DLD1 (cell line): ENCODE results near the gene EOMES.
"Not testable (repeated sequence)": the region's sequence is repeated elsewhere in the genome, so short reads cannot be mapped to it uniquely, and the experiment has no call there.

ENCODE experiments used
- in situ Hi-C: cut with HindIII; loops from 2 replicates; pipeline ENCODE4 v1.10.0; 2017; ENCODE audit warnings: low sequenced_read_pairs

Gene EOMES

DNA sequence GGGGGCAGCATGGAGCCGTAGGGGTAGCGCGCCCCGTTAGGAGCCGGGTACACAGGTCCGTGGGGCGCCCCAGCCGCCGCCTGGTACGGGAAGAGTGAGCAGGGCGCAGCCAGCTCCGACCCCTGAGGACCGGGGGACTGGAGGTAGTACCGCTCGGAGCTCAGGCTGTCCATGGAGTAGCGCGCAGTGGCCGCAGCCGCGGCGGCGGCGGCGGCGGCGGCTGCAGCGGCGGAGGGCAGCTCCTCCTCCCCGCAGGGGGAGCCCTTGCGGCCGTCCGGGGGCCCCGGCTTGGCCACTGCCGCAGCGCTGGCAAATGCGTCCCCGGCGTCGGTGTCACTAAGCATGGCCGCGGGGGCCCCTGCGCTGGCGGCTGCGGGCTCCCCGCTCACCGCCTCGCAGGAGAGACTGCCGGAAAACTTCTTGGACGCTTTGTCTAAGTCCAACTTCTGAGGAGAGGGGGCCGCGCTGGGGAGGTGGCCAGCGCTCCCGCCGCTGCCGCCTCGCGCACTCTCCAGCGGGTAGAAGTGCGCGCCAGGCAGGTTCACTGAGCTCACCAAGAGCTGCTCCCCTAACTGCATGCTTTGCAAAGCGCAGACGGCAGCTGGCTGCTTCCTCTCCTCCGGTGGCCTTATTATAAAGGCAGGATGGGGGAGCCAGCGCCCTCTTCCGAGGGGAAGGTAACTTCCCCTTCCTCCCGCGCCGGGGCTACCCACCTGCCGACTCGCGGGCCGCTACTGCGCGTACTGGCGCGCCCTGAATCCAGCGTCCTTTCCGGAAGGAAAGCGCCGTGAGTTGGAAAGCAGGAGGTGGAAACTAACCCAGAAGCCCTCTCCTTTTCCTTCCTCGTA is at the start of gene EOMES:
Gene EOMES (minus strand): TSS at position 607 of the 848 bp plus-strand sequence. CDS start 29 bp downstream, at position 578.
- in situ Hi-C loops, result no loop called here

DNA sequence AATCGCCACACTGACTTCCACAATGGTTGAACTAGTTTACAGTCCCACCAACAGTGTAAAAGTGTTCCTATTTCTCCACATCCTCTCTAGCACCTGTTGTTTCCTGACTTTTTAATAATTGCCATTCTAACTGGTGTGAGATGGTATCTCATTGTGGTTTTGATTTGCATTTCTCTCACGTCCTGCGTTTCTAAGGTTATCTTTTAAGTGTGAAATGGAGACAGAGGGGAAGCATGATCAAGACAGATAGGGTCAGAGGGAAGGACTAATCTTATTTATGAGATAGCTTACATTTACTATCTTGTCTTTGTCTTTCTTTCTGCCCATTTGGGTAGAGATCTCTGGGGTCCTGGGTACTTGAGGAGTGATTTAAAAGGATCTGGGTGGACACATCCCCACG is 48.3 kb upstream of the EOMES start:
- in situ Hi-C loops, result not testable (repeated sequence)

DNA sequence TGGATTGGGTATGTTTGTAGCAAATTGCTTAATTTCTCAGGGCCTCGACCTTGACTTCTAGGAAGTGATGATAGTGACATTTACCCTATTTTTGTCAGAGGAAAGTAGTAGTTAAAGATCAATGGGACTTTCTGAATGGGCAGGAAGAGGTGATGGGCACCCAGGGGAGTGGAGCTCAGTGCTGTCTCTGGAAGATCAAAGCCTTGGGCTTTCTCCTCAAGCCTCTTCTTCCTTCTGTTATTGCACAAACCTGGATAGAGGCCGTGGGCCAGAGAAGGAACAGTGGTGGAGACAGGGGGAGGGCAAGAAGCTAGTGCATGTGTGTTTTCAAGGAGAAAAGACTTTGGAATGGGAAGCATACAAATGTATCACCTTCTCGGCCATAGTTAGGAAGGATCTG is 44.9 kb upstream of the EOMES start:
- in situ Hi-C loops, result no loop called here

DNA sequence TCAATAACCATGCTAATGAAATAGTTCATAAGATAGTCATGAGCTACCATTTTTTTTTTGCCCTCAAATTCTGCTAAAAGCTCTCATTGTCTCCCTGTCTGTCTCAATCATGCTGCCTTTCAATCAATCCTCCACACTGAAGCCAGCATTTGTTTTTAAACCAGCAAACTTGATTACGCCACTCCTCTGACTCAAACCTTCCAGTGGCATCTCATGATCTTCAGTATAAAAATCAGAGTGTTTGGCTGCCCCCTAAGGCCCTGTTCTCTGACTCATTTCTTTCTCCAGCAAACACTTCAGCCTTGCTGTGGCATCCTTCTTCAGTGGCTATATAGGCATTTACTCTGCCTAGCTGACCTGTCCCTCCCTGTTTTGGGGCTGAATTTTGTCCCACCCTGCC is 36.0 kb upstream of the EOMES start:
- in situ Hi-C loops, result no loop called here

DNA sequence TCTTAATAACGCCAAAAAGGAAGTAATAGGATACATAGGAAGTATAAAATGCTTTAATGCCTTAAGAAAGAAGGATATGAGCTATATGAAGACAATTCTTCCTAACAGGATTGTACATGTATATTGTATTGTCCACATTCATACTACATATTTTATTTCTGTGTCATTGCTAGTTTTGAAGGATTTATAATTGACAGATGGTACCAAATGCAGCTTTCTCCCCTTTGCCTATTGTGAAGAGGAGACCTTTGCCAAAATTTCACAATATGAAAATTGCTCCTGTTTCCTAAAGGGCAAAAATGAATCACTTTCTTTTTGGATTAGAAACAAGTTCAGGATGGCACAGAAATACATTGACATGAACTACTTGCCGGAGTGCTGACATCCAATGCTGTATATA is 34.8 kb upstream of the EOMES start:
- in situ Hi-C loops, result no loop called here

DNA sequence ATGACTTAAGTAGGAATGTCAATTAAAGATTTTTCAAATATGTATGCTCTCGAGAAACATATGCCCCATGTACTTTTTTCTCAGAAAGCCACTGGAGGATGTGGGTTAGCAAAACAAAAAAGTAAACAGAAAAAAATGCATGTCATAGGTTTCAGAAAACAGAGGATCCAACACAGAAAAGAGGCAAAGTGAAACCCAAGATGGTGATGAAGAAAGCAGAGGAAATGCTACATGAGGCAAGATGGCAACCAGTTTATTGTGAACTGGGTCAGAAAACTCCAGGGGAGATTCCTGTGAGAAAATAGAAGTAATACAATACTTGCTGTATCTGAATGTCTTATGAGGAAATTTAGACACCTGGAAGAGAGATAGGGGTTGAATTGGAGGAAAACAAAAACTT is 30.8 kb upstream of the EOMES start:
- in situ Hi-C loops, result no loop called here

DNA sequence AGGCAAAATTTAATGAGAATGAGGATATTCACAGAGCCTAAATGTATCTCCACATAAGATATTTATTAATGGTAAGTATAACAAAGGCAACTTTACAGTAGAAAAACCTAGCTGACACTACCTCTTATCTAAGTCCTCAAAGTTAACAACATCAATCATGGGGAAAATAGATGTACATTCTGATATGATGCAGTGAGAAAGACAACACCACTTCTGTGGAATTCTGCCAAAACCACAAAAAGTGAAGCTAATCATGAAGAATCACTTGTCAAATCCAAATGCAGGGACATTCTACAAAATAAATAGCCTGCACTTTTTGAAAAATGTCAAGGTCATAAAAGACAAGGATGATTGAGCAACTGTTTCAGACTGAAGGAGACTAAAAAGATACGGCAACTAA is 27.5 kb upstream of the EOMES start:
- in situ Hi-C loops, result no loop called here

DNA sequence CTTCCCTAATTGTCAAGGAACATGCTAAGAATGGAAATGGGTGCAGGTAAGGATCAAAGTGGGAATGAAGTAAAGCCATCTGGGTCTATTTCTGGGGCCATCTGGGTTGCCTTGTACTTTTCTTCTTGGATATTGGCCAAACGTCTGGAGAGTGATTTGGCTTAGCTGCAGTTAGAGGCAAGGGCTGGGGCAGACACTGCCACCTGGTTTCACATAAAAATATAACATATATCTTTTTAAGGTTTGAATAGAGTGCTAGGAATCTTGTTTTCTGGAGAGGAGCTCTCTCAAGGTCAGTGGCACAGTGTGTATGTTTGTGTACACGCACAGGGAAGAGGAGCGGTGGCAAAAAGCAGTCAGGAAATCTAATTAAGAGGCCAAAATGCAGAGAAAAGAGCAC is 24.7 kb upstream of the EOMES start:
- in situ Hi-C loops, result no loop called here

DNA sequence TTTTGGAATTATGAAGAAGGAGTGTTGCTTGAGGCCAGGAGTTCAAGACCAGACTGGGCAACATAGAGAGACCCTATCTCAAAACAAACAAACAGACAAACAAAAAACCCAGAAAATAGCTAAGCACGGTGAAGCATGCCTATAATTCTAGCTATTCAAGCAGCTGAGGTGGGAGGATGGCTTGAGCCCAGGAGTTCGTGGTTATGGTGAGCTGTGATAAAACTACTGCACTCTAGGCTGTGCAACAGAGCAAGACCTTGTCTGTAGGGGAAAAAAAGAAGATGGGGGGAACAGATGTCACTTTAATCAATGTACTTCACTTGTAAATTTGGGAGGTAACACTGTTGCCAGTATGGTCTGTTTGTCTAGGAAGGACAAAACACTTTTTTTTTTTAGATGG is 18.7 kb upstream of the EOMES start:
- in situ Hi-C loops, result no loop called here

DNA sequence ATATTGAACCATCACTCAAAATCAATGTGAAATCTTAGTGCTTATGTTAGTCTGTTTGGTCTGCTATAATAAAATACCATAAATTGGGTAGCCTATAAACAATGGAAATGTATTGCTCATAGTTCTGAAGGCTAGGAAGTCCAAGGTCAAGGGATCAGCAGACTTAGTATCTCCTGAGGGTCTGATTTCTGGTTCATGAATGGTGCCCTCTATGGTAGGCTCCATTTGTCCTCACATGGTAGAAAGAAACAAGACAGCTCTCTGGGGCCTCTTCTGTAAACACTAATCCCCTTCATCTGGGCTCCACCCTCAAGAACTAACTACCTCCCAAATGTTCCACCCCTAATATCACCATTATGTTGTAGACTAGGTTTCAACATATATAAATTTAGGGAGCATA is 15.0 kb upstream of the EOMES start:
- in situ Hi-C loops, result no loop called here

DNA sequence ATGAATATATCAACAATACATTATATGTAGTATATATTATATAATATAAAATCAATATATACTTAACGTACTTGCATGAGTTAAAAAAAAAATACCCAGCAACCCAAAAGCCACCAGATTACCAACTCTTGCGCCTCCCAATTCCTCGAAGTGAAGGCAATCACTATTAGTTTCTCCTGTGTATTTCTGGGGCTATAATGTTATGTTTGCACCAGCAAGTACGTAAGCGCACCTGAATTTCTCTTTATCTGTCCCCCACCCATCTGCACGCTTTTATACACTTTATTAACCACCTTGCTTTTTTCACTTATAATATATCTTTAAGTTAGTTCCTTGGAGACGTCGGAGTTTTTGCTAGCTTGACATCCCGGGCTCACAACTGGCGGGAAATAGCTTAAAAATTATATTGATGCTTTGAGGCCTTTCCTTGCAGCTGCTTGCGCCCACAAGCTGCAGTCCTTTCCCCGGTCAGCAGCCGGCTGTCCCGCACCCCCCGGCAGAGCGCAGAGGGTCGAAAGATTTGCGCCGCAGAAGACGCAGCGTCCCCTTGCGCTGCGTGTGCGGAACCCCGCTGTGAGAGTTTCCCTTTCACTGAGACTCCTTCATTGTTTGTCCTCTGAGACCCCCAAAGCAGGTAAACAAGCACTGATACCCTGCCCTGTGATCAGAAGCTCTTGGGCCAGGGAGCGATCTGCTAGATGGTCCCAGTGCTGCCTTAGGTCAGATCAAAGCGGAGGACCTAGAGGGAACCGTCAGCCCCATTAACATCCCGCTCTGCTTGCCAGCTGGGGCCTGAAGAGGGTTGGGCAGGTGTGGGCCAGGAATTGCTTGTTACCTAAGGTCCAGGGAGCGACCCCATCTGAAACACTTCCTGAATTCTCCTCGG is 8.9 kb upstream of the EOMES start:
- in situ Hi-C loops, result no loop called here

DNA sequence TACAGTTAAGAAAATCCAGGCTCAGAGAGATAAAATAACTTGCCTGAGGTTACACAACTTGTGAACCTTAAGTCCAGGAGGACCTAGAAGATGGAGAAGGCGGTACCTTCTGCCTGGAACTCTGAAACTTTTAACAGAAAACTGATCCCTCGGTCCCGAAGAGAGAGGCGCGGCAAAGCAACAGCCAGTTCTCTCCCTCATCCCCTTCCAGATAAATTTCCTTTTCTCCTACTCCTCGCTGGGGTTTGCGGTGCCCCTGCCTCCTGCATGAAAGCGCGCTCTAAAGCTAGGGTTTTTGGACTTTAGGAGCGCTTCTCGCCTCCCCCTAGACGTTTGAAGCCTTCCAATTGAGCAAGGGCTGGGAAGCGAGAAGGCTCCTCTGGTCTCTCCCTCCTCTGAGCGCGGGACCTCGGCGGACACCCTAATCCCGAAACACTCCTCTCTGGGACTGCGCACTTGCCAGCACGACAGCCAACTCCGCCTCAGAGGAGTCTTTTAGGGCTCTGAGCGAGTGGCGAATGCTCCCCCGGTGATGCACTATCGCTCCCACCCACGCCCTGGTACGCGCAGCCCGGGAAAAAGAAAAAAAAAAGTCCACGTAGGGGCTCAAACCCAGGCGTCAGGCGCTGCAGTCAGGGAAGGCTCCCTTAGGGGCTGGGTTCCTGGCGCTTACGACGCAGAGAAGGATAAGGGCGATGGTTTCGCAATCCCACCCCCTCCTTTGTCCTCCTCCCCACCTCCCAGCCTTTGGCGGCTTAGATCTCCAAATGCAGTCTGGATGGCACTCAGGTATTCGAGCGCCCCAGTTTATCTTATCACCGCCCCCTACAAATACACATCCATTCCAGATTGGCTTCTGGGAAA is 7.9 kb upstream of the EOMES start:
- in situ Hi-C loops, result no loop called here

DNA sequence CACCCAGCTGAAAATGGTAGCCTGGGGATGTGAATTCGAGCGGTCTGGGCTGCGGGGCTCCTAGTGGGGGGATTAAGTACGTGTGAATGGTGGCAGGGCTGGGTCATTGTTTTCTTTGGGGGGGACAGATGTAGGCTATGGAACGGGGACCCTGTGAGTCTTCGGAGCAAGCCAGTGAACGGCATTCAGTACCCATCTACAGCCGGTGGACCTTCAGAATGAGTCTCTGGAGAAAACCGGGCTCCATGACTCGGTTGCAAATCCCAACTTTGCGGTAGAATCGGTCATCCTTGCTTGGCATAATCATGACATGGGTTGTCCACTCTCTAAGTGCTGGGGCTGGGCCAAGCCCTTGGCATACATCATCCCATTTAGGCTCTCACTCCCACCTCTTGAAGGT is 7.2 kb upstream of the EOMES start:
- in situ Hi-C loops, result no loop called here

DNA sequence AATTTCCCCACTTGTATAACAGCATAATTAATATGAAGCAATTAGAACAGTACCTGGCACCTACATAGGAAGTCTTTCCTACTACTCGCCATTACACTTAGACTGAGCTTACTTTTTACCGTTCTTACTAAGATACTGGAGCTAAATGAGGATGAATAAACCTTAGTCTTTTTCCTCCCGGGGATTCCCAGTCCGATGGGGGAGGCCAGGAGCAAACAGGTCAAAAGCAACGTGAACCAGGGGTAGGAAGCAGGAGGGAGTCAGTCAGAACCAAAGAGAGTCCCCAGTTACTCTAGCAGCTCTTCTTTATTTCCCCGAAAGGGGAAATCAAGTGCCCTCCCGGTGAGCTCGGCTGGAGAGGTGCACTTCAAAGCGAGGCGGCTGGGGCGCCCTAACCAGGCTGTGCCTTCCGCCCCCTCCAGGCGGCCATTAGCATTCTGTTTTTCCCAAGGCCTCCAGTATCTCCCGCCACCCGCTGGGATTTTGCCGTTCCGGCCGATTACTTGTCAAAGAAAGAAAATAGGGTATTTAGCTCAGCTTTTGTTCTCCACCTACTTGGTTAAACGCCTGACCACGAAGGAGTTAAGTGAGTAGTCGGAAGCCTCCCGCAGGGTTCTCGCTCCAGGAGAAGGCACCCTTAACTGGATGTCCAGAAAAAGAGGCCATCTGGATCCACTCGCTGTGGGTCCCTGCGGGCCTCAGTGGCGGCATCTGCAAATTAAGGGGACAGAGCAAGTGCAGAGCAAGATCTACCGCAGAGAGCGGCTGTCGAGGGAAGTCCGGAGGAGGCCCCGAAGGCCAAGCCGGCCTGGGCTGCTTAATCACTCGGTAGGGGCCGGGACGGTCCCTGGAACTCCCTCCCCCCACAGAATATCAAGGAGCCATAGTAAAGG is 6.3 kb upstream of the EOMES start:
- in situ Hi-C loops, result no loop called here

DNA sequence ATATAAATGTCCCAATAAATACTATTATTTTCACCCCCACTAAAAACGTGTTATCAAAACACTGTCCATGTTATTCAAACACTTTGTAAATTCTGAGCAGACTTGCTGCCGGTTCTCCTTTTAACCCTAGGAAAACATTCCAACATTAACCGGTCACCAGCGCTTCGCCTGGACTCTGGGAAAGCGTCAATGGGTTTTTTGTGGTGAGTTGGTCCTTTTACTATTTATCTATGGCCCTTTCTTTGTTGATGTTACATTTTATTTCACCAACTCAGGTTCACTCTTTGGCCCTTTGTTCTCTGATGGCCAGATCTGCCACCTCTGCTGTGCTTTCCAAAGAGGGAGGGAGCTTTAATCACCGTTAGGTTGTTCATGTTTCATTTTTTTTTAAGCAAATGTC is 4.1 kb upstream of the EOMES start:
- in situ Hi-C loops, result no loop called here

DNA sequence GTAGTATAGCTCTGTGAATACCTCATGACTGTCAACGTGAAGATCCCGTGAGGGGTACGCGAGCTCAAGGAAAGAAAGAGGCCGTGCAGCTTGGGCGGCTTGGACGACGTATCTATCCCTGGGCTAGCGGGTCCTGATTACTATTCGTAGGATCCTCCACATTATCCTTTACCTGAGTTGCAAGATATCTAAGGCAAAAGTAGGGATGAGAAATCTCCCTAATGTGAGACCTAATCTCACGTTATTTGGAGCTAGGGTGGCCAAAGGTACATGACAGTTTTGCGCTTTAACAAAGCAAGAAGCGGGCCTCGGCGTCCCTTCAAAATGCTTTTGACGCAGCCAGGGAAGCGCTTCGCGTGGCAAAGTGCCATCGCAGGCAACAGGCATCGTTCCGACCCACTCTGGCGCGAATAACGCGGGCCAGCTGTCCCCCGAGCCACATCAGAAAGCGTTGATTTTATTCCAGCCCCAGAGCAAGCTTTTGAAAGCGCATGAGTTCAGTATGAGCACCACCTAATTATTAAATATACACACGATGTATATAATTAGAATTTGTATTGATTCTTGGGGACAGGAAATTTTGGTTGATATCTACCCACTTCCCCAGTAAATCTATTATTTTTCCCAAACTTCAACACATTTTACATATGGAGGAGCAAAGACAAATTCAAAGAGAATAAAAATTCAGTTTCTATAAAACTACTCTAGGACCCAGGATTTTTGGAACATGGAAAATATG is 2.5 kb upstream of the EOMES start:
- in situ Hi-C loops, result no loop called here

DNA sequence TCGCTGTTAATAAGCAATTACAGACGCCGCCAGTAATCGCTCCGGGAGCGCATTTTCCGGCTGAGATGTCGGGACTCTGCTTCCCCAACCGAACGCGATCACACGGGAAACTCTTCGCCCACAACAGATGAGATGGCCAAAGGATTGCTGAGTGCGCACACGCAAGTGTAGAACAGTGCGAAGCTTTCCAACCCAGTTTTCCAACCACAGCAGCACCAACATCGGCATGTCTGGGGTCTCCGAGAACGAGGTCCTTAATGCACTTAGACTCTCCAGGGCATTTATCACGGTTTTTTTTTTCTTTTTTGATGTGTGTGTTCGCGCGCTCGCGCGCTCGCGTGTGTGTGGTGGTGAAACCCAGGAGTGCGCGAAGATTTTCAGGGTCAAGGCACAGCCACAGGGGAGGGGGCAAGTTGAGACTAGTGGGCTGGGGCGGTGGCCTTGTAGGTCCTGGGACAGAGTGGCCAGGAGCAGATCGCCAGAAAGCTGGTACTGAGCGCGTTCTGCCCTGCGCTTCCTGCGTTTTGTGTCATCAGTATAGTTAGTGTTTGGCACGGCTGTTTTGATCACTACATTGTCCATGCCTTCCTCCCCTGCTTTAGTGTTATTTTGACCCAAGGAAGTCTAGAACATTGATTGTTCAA is 1.8 kb upstream of the EOMES start:
- in situ Hi-C loops, result no loop called here

DNA sequence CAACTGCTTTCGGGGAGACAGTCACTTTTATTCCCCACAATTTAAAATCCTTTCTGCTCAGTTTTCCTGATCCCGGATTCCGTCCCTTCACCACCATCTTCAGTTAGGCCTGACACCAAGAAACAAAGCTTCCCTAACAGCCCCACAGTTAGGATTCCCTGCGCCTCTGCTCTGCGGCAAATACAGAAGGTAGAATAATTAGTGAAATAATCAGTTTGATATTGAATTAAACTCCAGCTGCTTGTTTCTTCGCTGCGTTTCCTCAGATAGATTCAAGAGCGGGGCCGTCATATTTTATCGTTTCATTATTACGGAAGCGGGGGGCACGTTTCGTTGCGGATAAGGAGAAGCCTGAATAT is 1.3 kb upstream of the EOMES start:
- in situ Hi-C loops, result no loop called here

DNA sequence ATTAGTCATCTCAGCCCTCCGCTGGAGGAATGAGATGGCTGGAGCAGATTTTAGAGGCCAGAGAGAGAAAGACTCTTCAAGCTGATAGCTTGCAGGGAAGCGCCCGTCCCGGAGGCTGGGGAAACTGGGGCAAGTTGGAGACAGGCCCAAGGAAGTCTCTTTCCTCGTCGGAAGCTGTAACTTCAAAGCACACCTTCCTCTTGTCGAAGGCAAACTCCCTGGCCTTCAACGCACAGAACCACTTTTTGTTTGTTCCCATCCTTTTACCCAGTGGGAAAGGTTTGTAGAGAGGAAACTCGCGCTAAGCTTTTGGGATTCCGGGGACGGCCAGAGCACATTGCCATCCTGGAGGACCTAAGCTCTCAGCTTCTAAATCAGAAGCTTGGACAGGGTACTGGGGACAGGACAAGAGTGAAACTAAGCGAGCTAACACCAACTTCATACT is 900 bp upstream of the EOMES start:
- in situ Hi-C loops, result no loop called here
